SK-N-SH treated with all-trans-retinoic acid at 6 μM for 48 hours (cell line): ENCODE measurements around the gene SLC34A2.

Experiments used
- ATAC-seq: fragments of 200-7000 bp; cut with Tn5 transposase; 3 replicates; pipeline ENCODE4 v1.9.1; 2020; ENCODE audit warnings: mild to moderate bottlenecking, moderate library complexity
- BACH2 ChIP-seq: fragments of 250-450 bp; sonication (Bioruptor Pico); IDR thresholded peaks from 2 replicates; pipeline ENCODE4 v1.9.0; 2021; ENCODE audit warnings: mild to moderate bottlenecking, borderline replicate concordance
- CSDC2 ChIP-seq: fragments of 250-450 bp; sonication (Bioruptor Pico); IDR thresholded peaks from 2 replicates; pipeline ENCODE4 v1.5.0; 2020; ENCODE audit warnings: mild to moderate bottlenecking, moderate library complexity
- ESRRG ChIP-seq: fragments of 250-450 bp; sonication (Bioruptor Pico); IDR thresholded peaks from 2 replicates; pipeline ENCODE4 v1.6.1; 2021; ENCODE audit warnings: mild to moderate bottlenecking
- GLIS3 ChIP-seq: fragments of 250-450 bp; sonication (Bioruptor Pico); IDR thresholded peaks from 2 replicates; pipeline ENCODE4 v1.5.0; 2020; ENCODE audit warnings: mild to moderate bottlenecking, moderate library complexity
- ISL1 ChIP-seq: fragments of 250-450 bp; sonication (Bioruptor Pico); IDR thresholded peaks from 2 replicates; pipeline ENCODE4 v2.1.2; 2022; ENCODE audit warnings: mild to moderate bottlenecking, moderate library complexity
- OSR1 ChIP-seq: fragments of 250-450 bp; sonication (Bioruptor Pico); IDR thresholded peaks from 2 replicates; pipeline ENCODE4 v1.8.0; 2022; ENCODE audit warnings: moderate library complexity, mild to moderate bottlenecking, inconsistent platforms
- PPARA ChIP-seq: fragments of 250-450 bp; sonication (Bioruptor Pico); IDR thresholded peaks from 2 replicates; pipeline ENCODE4 v1.5.0; 2020; ENCODE audit warnings: mild to moderate bottlenecking, borderline replicate concordance
- RARB ChIP-seq: fragments of 250-450 bp; sonication (Bioruptor Pico); IDR thresholded peaks from 2 replicates; pipeline ENCODE4 v1.8.0; 2021; ENCODE audit warnings: mild to moderate bottlenecking, moderate library complexity
- SNAI2 ChIP-seq: fragments of 250-450 bp; sonication (Bioruptor Pico); IDR thresholded peaks from 2 replicates; pipeline ENCODE4 v1.5.0; 2020; ENCODE audit warnings: mild to moderate bottlenecking, moderate library complexity
- TCF4 ChIP-seq: fragments of 250-450 bp; sonication (Bioruptor Pico); IDR thresholded peaks from 2 replicates; pipeline ENCODE4 v1.8.0; 2021; ENCODE audit warnings: mild to moderate bottlenecking, moderate library complexity, borderline replicate concordance
- TOX ChIP-seq: fragments of 250-450 bp; sonication (Bioruptor Pico); IDR thresholded peaks from 2 replicates; pipeline ENCODE4 v1.8.0; 2021; ENCODE audit warnings: mild to moderate bottlenecking, moderate library complexity, borderline replicate concordance
- ZC3H10 ChIP-seq: fragments of 250-450 bp; sonication (Bioruptor Pico); IDR thresholded peaks from 2 replicates; pipeline ENCODE4 v1.5.1; 2021; ENCODE audit warnings: mild to moderate bottlenecking, moderate library complexity
- ZFP3 ChIP-seq: fragments of 250-450 bp; sonication (Bioruptor Pico); IDR thresholded peaks from 2 replicates; pipeline ENCODE4 v1.5.0; 2020; ENCODE audit warnings: mild to moderate bottlenecking, moderate library complexity
- ZFP30 ChIP-seq: fragments of 450-650 bp; formaldehyde crosslinking; IDR thresholded peaks from 2 replicates; pipeline ENCODE4 v1.5.0; 2022; ENCODE audit warnings: mild to moderate bottlenecking, moderate library complexity
- ZNF565 ChIP-seq: fragments of 450-650 bp; formaldehyde crosslinking; conservative IDR thresholded peaks from 2 replicates; pipeline ENCODE4 v1.5.0; 2020; ENCODE audit warnings: low read depth, mild to moderate bottlenecking, moderate library complexity
- ZNF70 ChIP-seq: fragments of 450-650 bp; formaldehyde crosslinking; IDR thresholded peaks from 2 replicates; pipeline ENCODE4 v1.5.0; 2020; ENCODE audit warnings: mild to moderate bottlenecking, moderate library complexity
- ZNF8 ChIP-seq: fragments of 450-650 bp; formaldehyde crosslinking; IDR thresholded peaks from 2 replicates; pipeline ENCODE4 v1.5.0; 2020; ENCODE audit warnings: mild to moderate bottlenecking, moderate library complexity
- TF ChIP-seq, protein P1 (sequence below): fragments of 250-450 bp; sonication (Bioruptor Pico); IDR thresholded peaks from 2 replicates; pipeline ENCODE4 v1.5.1; 2021; ENCODE audit warnings: mild to moderate bottlenecking, moderate library complexity
- TF ChIP-seq, protein P2 (sequence below): fragments of 250-450 bp; sonication (Bioruptor Pico); IDR thresholded peaks from 2 replicates; pipeline ENCODE4 v1.5.0; 2020; ENCODE audit warnings: mild to moderate bottlenecking, moderate library complexity
- TF ChIP-seq, protein P3 (sequence below): fragments of 250-450 bp; sonication (Bioruptor Pico); IDR thresholded peaks from 2 replicates; pipeline ENCODE4 v1.5.1; 2020; ENCODE audit warnings: low read depth, mild to moderate bottlenecking, moderate library complexity
- TF ChIP-seq, protein P4 (sequence below): fragments of 250-450 bp; sonication (Bioruptor Pico); IDR thresholded peaks from 2 replicates; pipeline ENCODE4 v1.8.0; 2020; ENCODE audit warnings: mild to moderate bottlenecking, moderate library complexity, borderline replicate concordance
- TF ChIP-seq, protein P5 (sequence below): fragments of 250-450 bp; sonication (Bioruptor Pico); IDR thresholded peaks from 2 replicates; pipeline ENCODE4 v1.8.0; 2021; ENCODE audit warnings: low read depth, mild to moderate bottlenecking, moderate library complexity, borderline replicate concordance

Gene SLC34A2

DNA sequence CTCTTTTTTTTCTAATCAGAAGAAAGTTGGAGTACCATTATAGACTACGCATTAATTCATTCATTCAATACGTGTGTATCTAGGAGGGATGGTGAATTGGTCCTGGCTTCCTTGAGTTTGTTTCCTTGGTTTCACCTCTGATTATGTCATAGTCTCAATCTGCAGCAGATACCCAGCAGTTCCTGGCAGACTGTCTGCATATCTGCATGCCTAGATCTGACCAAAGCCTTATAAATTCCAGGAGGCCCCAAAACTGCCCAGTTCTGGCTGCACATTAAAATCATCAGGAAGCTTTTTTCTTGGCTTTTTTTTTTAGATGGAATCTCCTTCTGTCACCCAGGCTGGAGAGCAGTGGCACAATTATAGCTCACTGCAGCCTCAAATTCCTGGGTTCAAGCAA, 27.2 kb upstream of the SLC34A2 start:
- no peak for ATAC-seq
- TF ChIP-seq GLIS3 (CRISPR knock-in tag) (no peak), OSR1 (CRISPR knock-in tag) (no peak), ZNF8 (CRISPR knock-in tag) (no peak)
- TF ChIP-seq, all 23 proteins: peak for 0

DNA sequence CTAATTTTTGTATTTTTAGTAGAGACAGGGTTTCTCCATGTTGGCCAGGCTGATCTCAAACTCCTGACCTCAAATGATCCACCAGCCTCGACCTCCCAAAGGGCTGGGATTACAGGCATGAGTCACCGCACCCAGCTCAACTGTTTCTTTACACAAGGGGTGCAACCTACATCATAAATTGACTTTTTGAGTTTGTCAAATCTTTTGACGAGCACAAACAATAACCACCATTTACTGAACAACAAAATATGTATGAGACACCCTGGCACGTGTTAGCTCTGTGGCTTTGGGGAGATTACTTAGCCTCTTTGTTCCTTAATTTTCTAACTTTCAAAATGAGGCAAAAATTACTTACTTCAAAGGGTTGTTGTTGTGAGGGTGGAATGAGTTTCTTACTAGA, 23.5 kb upstream of the SLC34A2 start:
- TF ChIP-seq ZNF565 (CRISPR knock-in tag) (no peak), OSR1 (CRISPR knock-in tag) (no peak), ZFP30 (no peak), SNAI2 (CRISPR knock-in tag) (no peak), ZNF70 (CRISPR knock-in tag) (no peak), PPARA (no peak), RARB (CRISPR knock-in tag) (no peak), ISL1 (CRISPR knock-in tag) (no peak), ZFP3 (no peak), ZNF8 (CRISPR knock-in tag) (no peak), CSDC2 (CRISPR knock-in tag) (no peak), TCF4 (CRISPR knock-in tag) (no peak)
- TF ChIP-seq, protein P1, sequence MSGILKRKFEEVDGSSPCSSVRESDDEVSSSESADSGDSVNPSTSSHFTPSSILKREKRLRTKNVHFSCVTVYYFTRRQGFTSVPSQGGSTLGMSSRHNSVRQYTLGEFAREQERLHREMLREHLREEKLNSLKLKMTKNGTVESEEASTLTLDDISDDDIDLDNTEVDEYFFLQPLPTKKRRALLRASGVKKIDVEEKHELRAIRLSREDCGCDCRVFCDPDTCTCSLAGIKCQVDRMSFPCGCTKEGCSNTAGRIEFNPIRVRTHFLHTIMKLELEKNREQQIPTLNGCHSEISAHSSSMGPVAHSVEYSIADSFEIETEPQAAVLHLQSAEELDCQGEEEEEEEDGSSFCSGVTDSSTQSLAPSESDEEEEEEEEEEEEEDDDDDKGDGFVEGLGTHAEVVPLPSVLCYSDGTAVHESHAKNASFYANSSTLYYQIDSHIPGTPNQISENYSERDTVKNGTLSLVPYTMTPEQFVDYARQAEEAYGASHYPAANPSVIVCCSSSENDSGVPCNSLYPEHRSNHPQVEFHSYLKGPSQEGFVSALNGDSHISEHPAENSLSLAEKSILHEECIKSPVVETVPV (CRISPR knock-in tag), result no peak
- TF ChIP-seq, protein P2, sequence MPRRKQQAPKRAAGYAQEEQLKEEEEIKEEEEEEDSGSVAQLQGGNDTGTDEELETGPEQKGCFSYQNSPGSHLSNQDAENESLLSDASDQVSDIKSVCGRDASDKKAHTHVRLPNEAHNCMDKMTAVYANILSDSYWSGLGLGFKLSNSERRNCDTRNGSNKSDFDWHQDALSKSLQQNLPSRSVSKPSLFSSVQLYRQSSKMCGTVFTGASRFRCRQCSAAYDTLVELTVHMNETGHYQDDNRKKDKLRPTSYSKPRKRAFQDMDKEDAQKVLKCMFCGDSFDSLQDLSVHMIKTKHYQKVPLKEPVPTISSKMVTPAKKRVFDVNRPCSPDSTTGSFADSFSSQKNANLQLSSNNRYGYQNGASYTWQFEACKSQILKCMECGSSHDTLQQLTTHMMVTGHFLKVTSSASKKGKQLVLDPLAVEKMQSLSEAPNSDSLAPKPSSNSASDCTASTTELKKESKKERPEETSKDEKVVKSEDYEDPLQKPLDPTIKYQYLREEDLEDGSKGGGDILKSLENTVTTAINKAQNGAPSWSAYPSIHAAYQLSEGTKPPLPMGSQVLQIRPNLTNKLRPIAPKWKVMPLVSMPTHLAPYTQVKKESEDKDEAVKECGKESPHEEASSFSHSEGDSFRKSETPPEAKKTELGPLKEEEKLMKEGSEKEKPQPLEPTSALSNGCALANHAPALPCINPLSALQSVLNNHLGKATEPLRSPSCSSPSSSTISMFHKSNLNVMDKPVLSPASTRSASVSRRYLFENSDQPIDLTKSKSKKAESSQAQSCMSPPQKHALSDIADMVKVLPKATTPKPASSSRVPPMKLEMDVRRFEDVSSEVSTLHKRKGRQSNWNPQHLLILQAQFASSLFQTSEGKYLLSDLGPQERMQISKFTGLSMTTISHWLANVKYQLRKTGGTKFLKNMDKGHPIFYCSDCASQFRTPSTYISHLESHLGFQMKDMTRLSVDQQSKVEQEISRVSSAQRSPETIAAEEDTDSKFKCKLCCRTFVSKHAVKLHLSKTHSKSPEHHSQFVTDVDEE, result no peak
- TF ChIP-seq, protein P3, sequence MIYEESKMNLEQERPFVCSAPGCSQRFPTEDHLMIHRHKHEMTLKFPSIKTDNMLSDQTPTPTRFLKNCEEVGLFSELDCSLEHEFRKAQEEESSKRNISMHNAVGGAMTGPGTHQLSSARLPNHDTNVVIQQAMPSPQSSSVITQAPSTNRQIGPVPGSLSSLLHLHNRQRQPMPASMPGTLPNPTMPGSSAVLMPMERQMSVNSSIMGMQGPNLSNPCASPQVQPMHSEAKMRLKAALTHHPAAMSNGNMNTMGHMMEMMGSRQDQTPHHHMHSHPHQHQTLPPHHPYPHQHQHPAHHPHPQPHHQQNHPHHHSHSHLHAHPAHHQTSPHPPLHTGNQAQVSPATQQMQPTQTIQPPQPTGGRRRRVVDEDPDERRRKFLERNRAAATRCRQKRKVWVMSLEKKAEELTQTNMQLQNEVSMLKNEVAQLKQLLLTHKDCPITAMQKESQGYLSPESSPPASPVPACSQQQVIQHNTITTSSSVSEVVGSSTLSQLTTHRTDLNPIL (CRISPR knock-in tag), result no peak
- TF ChIP-seq, protein P4, sequence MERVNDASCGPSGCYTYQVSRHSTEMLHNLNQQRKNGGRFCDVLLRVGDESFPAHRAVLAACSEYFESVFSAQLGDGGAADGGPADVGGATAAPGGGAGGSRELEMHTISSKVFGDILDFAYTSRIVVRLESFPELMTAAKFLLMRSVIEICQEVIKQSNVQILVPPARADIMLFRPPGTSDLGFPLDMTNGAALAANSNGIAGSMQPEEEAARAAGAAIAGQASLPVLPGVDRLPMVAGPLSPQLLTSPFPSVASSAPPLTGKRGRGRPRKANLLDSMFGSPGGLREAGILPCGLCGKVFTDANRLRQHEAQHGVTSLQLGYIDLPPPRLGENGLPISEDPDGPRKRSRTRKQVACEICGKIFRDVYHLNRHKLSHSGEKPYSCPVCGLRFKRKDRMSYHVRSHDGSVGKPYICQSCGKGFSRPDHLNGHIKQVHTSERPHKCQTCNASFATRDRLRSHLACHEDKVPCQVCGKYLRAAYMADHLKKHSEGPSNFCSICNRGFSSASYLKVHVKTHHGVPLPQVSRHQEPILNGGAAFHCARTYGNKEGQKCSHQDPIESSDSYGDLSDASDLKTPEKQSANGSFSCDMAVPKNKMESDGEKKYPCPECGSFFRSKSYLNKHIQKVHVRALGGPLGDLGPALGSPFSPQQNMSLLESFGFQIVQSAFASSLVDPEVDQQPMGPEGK, result no peak
- ATAC-seq, result no peak

DNA sequence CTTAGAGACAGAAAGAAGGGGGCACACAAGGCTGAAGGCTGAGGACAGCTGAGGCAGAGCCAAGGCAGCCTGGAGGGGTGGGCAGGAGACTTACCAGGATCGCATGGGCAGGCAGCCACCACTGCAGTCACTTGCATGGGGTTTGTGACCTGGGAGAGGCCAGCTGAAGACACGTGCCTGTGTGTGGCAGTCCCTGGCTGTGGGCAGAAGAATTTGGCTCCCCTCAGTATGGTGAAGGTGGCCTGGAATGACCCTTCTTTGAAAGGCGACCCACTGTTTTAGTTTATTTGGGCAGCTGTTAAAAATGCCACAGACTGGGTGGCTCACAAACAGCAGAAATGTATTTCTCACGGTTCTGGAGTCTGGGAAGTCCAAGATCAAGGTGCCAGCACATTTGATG, 22.1 kb upstream of the SLC34A2 start:
- ATAC-seq, result no peak
- no peak for TF ChIP-seq ZNF565 (CRISPR knock-in tag)
- TF ChIP-seq OSR1 (CRISPR knock-in tag), result no peak
- TF ChIP-seq, protein P5, sequence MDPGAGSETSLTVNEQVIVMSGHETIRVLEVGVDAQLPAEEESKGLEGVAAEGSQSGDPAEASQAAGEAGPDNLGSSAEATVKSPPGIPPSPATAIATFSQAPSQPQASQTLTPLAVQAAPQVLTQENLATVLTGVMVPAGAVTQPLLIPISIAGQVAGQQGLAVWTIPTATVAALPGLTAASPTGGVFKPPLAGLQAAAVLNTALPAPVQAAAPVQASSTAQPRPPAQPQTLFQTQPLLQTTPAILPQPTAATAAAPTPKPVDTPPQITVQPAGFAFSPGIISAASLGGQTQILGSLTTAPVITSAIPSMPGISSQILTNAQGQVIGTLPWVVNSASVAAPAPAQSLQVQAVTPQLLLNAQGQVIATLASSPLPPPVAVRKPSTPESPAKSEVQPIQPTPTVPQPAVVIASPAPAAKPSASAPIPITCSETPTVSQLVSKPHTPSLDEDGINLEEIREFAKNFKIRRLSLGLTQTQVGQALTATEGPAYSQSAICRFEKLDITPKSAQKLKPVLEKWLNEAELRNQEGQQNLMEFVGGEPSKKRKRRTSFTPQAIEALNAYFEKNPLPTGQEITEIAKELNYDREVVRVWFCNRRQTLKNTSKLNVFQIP (CRISPR knock-in tag), result no peak
- TF ChIP-seq RARB (CRISPR knock-in tag), result no peak
- TF ChIP-seq ZFP30, result no peak
- TF ChIP-seq, protein P1 (CRISPR knock-in tag), result no peak
- TF ChIP-seq ZFP3, result no peak
- no peak for TF ChIP-seq TCF4 (CRISPR knock-in tag)
- TF ChIP-seq CSDC2 (CRISPR knock-in tag), result no peak
- TF ChIP-seq ZC3H10 (CRISPR knock-in tag), result no peak
- TF ChIP-seq PPARA, result no peak
- TF ChIP-seq TOX, result no peak
- TF ChIP-seq GLIS3 (CRISPR knock-in tag), result no peak
- no peak for TF ChIP-seq ESRRG
- TF ChIP-seq BACH2, result no peak
